Neural cell (in vitro differentiated cells): ENCODE data around the gene BTBD9. TPM values are rescaled to one million over a fixed set of nuclear protein-coding genes. Genes with fewer than 3 reads are reported as not detected.

ENCODE experiments used
- H2AFZ ChIP-seq: fragments of 200-600, 300-800 bp; sonication (generic), shearing (Covaris generic); 2 replicates; pipeline ENCODE4 v1.6.0; 2014; ENCODE audit warnings: low read depth, mild to moderate bottlenecking, antibody characterized with exemption, low read length, moderate library complexity
- H3F3A ChIP-seq: fragments of 200-600 bp; shearing (Covaris generic); 2 replicates; pipeline ENCODE4 v1.6.1; 2016; ENCODE audit warnings: mild to moderate bottlenecking, moderate library complexity, mixed read lengths, antibody characterized with exemption, low read length; ENCODE audit not compliant: insufficient read depth, poor library complexity, severe bottlenecking
- H3K27ac ChIP-seq: fragments of 200-600, 300-800 bp; sonication (generic), shearing (Covaris generic); 2 replicates; pipeline ENCODE4 v1.5.1; 2014; ENCODE audit warnings: mild to moderate bottlenecking, low read length, moderate library complexity
- H3K27me3 ChIP-seq: fragments of 300-800, 200-600 bp; sonication (generic), shearing (Covaris generic); 2 replicates; pipeline ENCODE4 v1.6.0; 2014; ENCODE audit warnings: mild to moderate bottlenecking, low read depth, low read length, moderate library complexity; ENCODE audit not compliant: insufficient read depth
- H3K36me3 ChIP-seq: fragments of 300-800, 200-600 bp; sonication (generic), shearing (Covaris generic); 2 replicates; pipeline ENCODE4 v1.5.1; 2014; ENCODE audit warnings: mild to moderate bottlenecking, antibody characterized with exemption, low read length, moderate library complexity; ENCODE audit not compliant: insufficient read depth
- H3K4me2 ChIP-seq: fragments of 300-800, 200-600 bp; sonication (generic), shearing (Covaris generic); 2 replicates; pipeline ENCODE4 v1.6.0; 2014; ENCODE audit warnings: mild to moderate bottlenecking, low read length
- H3K4me3 ChIP-seq: fragments of 300-800, 200-600 bp; sonication (generic), shearing (Covaris generic); 2 replicates; pipeline ENCODE4 v1.5.1; 2014; ENCODE audit warnings: mild to moderate bottlenecking, low read length, moderate library complexity
- H3K79me2 ChIP-seq: fragments of 200-600 bp; shearing (Covaris generic); replicated peaks from 2 replicates; pipeline ENCODE4 v1.6.0; 2014; ENCODE audit warnings: mild to moderate bottlenecking, low read length, moderate library complexity; ENCODE audit not compliant: insufficient read depth
- H3K9ac ChIP-seq: fragments of 300-800, 200-600 bp; sonication (generic), shearing (Covaris generic); 2 replicates; pipeline ENCODE4 v1.6.1; 2016; ENCODE audit warnings: mild to moderate bottlenecking, low read length, mixed read lengths
- H3K9me2 ChIP-seq: fragments of 200-600 bp; shearing (Covaris generic); 2 replicates; pipeline ENCODE4 v1.6.1; 2016; ENCODE audit warnings: mild to moderate bottlenecking, low read length, mixed read lengths; ENCODE audit not compliant: insufficient read depth
- H3K9me3 ChIP-seq: fragments of 200-600, 300-800 bp; sonication (generic), shearing (Covaris generic); 2 replicates; pipeline ENCODE4 v1.6.1; 2016; ENCODE audit warnings: mild to moderate bottlenecking, mixed run types, low read length, moderate library complexity, mixed read lengths
- H4K20me1 ChIP-seq: fragments of 200-600 bp; shearing (Covaris generic); 2 replicates; pipeline ENCODE4 v1.6.1; 2016; ENCODE audit warnings: mild to moderate bottlenecking, mixed run types; ENCODE audit not compliant: insufficient read depth
- CTCF ChIP-seq: fragments of 450-650 bp; IDR thresholded peaks from 2 replicates; pipeline ENCODE4 v1.5.1; 2014; ENCODE audit warnings: antibody characterized with exemption, mild to moderate bottlenecking, moderate library complexity; ENCODE audit not compliant: poor library complexity, severe bottlenecking
- EP300 ChIP-seq: fragments of 450-650 bp; conservative IDR thresholded peaks from 2 replicates; pipeline ENCODE4 v1.6.1; 2014; ENCODE audit warnings: antibody characterized with exemption, mild to moderate bottlenecking, moderate library complexity; ENCODE audit not compliant: poor library complexity, severe bottlenecking
- EZH2 ChIP-seq: fragments of 200-600, 300-800 bp; shearing (Covaris generic), sonication (generic); IDR thresholded peaks from 2 replicates; pipeline ENCODE4 v1.6.1; 2014; ENCODE audit warnings: antibody characterized with exemption, low read length, borderline replicate concordance, mild to moderate bottlenecking; ENCODE audit not compliant: insufficient read depth, poor library complexity, severe bottlenecking
- MXI1 ChIP-seq: fragments of 450-650 bp; conservative IDR thresholded peaks from 2 replicates; pipeline ENCODE4 v1.6.1; 2014; ENCODE audit warnings: antibody characterized with exemption, mild to moderate bottlenecking; ENCODE audit not compliant: poor library complexity, severe bottlenecking
- POLR2AphosphoS5 ChIP-seq: IDR thresholded peaks from 2 replicates; pipeline ENCODE4 v1.6.1; 2012
- RAD21 ChIP-seq: fragments of 450-650 bp; conservative IDR thresholded peaks from 2 replicates; pipeline ENCODE4 v1.6.1; 2014; ENCODE audit warnings: antibody characterized with exemption, mild to moderate bottlenecking, moderate library complexity
- REST ChIP-seq: IDR thresholded peaks from 2 replicates; pipeline ENCODE4 v1.6.1; 2012; ENCODE audit warnings: borderline replicate concordance
- SMC3 ChIP-seq: fragments of 450-650 bp; conservative IDR thresholded peaks from 2 replicates; pipeline ENCODE4 v1.6.1; 2014; ENCODE audit warnings: antibody characterized with exemption, mild to moderate bottlenecking, moderate library complexity; ENCODE audit not compliant: poor library complexity
- TAF1 ChIP-seq: IDR thresholded peaks from 2 replicates; pipeline ENCODE4 v1.6.1; 2012; ENCODE audit warnings: low read depth
- polyA plus RNA-seq: library from polyadenylated mRNA; depleted of rRNA; stranded (reverse); fragments of >200 nt; gene quantifications from 2 replicates; pipeline ENCODE4 v1.2.3, GENCODE V29; 2014

Gene BTBD9
- polyA plus RNA-seq, 1 donor from 2014 or later = 6.2 TPM

GRCh38 chr6:38687549-38687948 lies 47.8 kb upstream of the BTBD9 start:
- Histone ChIP-seq H4K20me1 (no peaks in the 10 kb centered on the region), H3K79me2 (peaks cover 16% of the 10 kb centered on the region)

GRCh38 chr6:38687043-38687353 lies 47.3 kb upstream of the BTBD9 start:
- Histone ChIP-seq H3K9me2 (no peaks in the 10 kb centered on the region), H2AFZ (no peak overlapping the region), H3K79me2 (peaks cover 16% of the 10 kb centered on the region), H3K27me3 (no peaks in the 10 kb centered on the region), H3F3A (no peaks in the 10 kb centered on the region), H3K36me3 (no peaks in the 10 kb centered on the region), H3K4me3 (no peak overlapping the region), H3K9me3 (no peaks in the 10 kb centered on the region), H4K20me1 (no peaks in the 10 kb centered on the region), H3K27ac (no peak overlapping the region), H3K9ac (no peak overlapping the region), H3K4me2 (no peak overlapping the region)
- TF ChIP-seq TAF1 (no peak), MXI1 (no peak), EZH2 (no peak), RAD21 (no peak), REST (no peak), EP300 (no peak), SMC3 (no peak)

More at GRCh38 chr6:38687549-38687948, 47.8 kb upstream of the BTBD9 start:
- TF ChIP-seq CTCF = no peak
- no peak for TF ChIP-seq TAF1
- no peak for TF ChIP-seq MXI1
- TF ChIP-seq RAD21 = no peak
- no peak for TF ChIP-seq POLR2AphosphoS5
- TF ChIP-seq SMC3 = no peak
- no peak for TF ChIP-seq EP300
- no peak for TF ChIP-seq EZH2
- TF ChIP-seq REST = no peak
- no peak overlapping the region for H3K4me3 ChIP-seq
- no peaks in the 10 kb centered on the region for H3K36me3 ChIP-seq
- no peak overlapping the region for H3K4me2 ChIP-seq
- no peaks in the 10 kb centered on the region for H3K27me3 ChIP-seq
- H2AFZ ChIP-seq = no peak overlapping the region
- H3F3A ChIP-seq = no peaks in the 10 kb centered on the region
- no peak overlapping the region for H3K27ac ChIP-seq
- H3K9ac ChIP-seq = no peak overlapping the region
- no peaks in the 10 kb centered on the region for H3K9me3 ChIP-seq
- H3K9me2 ChIP-seq = no peaks in the 10 kb centered on the region
